HG03159 (cell line): ENCODE results near the gene RGP1.

ENCODE experiments used
- ATAC-seq: cut with Tn5 transposase; IDR thresholded peaks from one replicate; pipeline ENCODE4 v1.9.1; 2021; ENCODE audit warnings: mild to moderate bottlenecking, moderate library complexity; ENCODE audit not compliant: unreplicated experiment

RGP1 gene

GRCh38 chr9:35771075-35771433 lies 22.0 kb downstream of the RGP1 start:
- ATAC-seq, result no peak

GRCh38 chr9:35771534-35771933 lies 22.4 kb downstream of the RGP1 start:
- no peak for ATAC-seq

- ATAC-seq, result no peak
Observed at GRCh38 chr9:35771943-35772342, 22.9 kb downstream of the RGP1 start.

GRCh38 chr9:35774907-35775635 lies 26.0 kb downstream of the RGP1 start:
- no peak for ATAC-seq

DNA sequence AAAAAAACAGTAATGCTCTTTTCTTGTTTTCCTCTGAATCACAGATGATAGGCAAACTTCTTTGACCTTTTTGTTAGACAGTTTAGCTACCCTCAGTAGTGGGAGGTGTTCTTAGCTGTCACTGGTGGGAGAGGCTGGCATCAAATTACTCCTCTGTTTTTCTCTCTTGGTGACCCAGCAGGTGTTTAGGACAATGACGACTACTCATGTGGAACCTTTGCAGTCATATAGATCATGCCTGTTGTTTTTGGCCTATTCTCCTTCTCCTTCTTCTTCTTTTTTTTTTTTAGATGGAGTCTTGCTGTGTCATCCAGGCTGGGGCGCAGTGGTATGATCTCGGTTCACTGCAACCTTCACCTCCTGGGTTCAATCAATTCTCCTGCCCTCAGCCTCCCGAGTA lies 26.9 kb downstream of the RGP1 start:
- no peak for ATAC-seq

- no peak for ATAC-seq
Observed at GRCh38 chr9:35778496-35778895, 29.4 kb downstream of the RGP1 start.

- ATAC-seq, result no peak
Observed at GRCh38 chr9:35781066-35781465, 32.0 kb downstream of the RGP1 start.

DNA sequence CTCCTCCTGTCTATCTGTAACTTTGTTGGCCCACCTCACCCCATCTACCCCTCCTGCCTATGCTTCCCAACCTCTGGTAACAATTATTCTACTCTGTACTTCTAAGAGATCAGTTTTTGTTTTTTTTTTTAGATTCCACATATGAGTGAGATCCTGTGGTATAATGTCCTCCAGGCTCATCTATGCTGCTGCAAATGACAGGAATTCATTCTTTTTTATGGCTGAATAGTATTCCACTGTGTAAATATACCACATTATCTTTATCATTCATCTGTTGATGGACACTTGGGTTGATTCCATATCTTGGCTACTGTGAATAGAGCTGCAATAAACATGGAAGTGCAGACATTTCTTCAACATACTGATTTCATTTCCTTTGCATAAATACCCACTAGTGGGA lies 34.3 kb downstream of the RGP1 start:
- no peak for ATAC-seq

- ATAC-seq, result no peak
Observed at GRCh38 chr9:35789541-35789940, 40.5 kb downstream of the RGP1 start.

- no peak for ATAC-seq
Observed at GRCh38 chr9:35790025-35790384, 40.9 kb downstream of the RGP1 start.

- ATAC-seq, result no peak
Observed at GRCh38 chr9:35790385-35791296, 41.6 kb downstream of the RGP1 start.

- ATAC-seq, result no peak
Observed at GRCh38 chr9:35791297-35791921, 42.3 kb downstream of the RGP1 start, which contains the start of gene NPR2. TSS of gene NPR2 (plus strand) at chr9:35791591. CDS start at chr9:35792409, 818 bp downstream.

DNA sequence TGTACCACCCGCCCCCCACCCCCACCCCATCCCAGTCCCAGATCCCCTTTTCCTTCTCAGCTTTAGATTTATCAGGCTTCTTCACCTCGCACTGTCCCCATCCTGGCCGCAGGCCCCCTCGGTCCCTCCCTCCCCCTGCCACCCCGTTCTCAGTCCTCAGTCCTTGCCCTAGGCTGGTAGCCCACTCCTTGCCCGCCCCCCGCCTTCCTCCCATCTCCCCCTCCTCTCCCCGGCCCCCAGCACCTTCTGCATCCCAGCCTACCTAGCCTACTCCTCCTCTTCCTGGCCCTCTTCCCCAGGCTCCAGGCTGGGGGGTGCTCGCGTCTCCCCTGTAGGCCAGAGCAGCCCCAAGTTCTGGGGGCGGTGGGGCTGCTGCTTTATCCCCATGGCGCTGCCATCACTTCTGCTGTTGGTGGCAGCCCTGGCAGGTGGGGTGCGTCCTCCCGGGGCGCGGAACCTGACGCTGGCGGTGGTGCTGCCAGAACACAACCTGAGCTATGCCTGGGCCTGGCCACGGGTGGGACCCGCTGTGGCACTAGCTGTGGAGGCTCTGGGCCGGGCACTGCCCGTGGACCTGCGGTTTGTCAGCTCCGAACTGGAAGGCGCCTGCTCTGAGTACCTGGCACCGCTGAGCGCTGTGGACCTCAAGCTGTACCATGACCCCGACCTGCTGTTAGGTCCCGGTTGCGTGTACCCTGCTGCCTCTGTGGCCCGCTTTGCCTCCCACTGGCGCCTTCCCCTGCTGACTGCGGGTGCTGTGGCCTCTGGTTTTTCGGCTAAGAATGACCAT lies 43.1 kb downstream of the RGP1 start:
- ATAC-seq, result no peak

- ATAC-seq, result no peak
Observed at GRCh38 chr9:35792826-35793225, 43.7 kb downstream of the RGP1 start.

GRCh38 chr9:35793461-35793860 lies 44.4 kb downstream of the RGP1 start:
- no peak for ATAC-seq

GRCh38 chr9:35795695-35796094 lies 46.6 kb downstream of the RGP1 start:
- no peak for ATAC-seq

DNA sequence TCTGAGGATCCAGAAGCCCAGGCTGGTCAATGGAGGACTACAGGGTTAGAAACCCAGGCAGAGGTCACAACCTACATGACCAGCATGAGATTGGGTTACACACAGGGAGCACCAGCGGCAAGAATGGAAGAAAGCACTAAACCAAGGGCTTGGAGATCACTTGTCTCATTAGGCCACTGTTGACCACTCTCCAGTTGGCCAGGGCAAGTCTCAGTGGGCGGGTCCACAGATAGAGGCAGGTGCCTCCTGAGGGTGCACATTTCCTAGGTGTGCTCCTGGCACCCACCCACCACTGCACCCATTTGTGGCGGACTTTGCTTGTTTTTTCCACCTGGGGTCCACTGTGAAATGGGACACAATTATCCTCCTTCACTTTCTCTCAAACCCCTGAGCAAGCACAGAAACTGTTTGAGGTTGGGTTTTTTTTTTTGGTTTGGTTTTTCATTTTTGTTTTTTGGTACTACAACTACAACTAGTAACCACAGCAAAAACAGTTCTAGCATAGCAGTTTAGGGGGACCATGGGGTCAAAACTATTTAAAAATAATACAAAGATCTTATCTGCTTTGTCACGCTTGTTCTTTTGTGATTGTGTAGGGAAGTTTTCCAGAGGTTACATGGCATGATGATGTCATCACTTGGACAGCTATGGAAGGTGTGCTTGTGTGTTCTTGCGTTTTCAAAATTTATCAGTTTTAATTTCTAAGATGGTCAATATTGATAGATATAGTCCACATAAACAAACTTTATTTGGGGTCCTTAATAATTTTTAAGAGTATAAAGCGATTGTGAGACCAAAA lies 48.4 kb downstream of the RGP1 start:
- ATAC-seq, result no peak

- ATAC-seq, result no peak
Observed at GRCh38 chr9:35798658-35799374, 49.7 kb downstream of the RGP1 start.

DNA sequence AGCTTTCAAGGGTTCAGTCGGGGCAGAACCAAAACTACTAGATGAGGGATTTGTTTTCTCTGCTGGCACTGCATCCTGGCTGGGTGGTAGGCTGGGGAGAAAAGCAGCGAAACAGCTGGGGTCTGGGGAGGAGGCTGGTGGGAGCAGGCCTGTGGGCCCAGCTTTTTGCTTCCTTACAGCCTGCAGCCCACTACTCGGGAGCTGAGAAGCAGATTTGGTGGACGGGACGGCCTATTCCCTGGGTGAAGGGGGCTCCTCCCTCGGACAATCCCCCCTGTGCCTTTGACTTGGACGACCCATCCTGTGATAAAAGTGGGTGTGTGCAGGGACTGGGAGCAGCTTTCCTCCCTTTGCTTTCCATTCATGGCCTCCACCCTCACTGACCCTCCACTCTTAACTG lies 51.4 kb downstream of the RGP1 start:
- no peak for ATAC-seq
